Testis (tissue), 3 donors: ENCODE measurements around the gene TXNRD1. TPM values are rescaled to one million over a fixed set of nuclear protein-coding genes. Genes with fewer than 3 reads are reported as not detected.
"Not testable (repeated sequence)": the region's sequence is repeated elsewhere in the genome, so short reads cannot be mapped to it uniquely, and the experiment has no call there.

Experiments used
- DNase-seq: peaks from one replicate; pipeline ENCODE4 v3.0.0-alpha.2; 2019
- H3K27ac ChIP-seq, 2 donors: fragments of 200-600 bp; sonication (generic); one replicate each; pipeline ENCODE4 v1.5.1; 2019
- H3K27me3 ChIP-seq: fragments of 200-600 bp; sonication (generic); one replicate; pipeline ENCODE4 v1.5.1; 2019
- H3K36me3 ChIP-seq: fragments of 200-600 bp; sonication (generic); one replicate; pipeline ENCODE4 v1.5.1; 2017; ENCODE audit warnings: low read depth; ENCODE audit errors: missing control alignments
- H3K4me1 ChIP-seq: fragments of 200-600 bp; sonication (generic); one replicate; pipeline ENCODE4 v1.5.1; 2019
- H3K4me3 ChIP-seq, 2 donors: fragments of 200-600 bp; sonication (generic); one replicate each; pipeline ENCODE4 v1.5.1; 2017 to 2019
- H3K9me3 ChIP-seq: fragments of 200-600 bp; sonication (generic); one replicate; pipeline ENCODE4 v1.5.1; 2017
- POLR2A ChIP-seq: fragments of 450-650 bp; IDR thresholded peaks from one replicate; pipeline ENCODE4 v1.6.1; 2017; ENCODE audit warnings: antibody characterized with exemption, mild to moderate bottlenecking, moderate library complexity
- WGBS, 2 donors: methylation state at CpG; one replicate each; pipeline ENCODE4 v1.1.5; 2018; 5-methylcytosine and 5-hydroxymethylcytosine counted together
- intact Hi-C: fragments of 100-400 bp; cut with DNase I; formaldehyde crosslinking; loops from one replicate; pipeline ENCODE4 v1.15.1; 2023; ENCODE audit warnings: low total_unique reads
- polyA plus RNA-seq: library from polyadenylated mRNA; stranded (reverse); fragments of 350-450 nt; fragmentation: Illumina TruSeq; extraction: RNeasy Lipid Tissue Mini Kit (QIAGEN cat#74804); gene quantifications from one replicate; pipeline ENCODE4 v1.2.3, GENCODE V29; 2014; ENCODE audit warnings: low read depth, low replicate concordance; ENCODE audit not compliant: insufficient read depth
- total RNA-seq, 2 donors: library from RNA; depleted of rRNA; stranded (reverse); fragments of >200 nt; gene quantifications; one replicate each; pipeline ENCODE4 v1.2.3, GENCODE V29; 2016
- TF ChIP-seq, protein P1 (sequence below), 3 experiments: fragments of 450-650 bp in 2 of 3; fragments of 200-600 bp in 1 of 3; sonication (generic) in 1 of 3; IDR thresholded peaks; one replicate each; pipeline ENCODE4 v1.5.1; 2016 to 2019; ENCODE audit warnings: antibody characterized with exemption in 3 of 3, mild to moderate bottlenecking in 2 of 3, moderate library complexity in 1 of 3

The TXNRD1 gene
- total and polyA plus RNA-seq, 3 donors from 2014 or later: 67.8 to 110 (median 96.2) TPM

DNA sequence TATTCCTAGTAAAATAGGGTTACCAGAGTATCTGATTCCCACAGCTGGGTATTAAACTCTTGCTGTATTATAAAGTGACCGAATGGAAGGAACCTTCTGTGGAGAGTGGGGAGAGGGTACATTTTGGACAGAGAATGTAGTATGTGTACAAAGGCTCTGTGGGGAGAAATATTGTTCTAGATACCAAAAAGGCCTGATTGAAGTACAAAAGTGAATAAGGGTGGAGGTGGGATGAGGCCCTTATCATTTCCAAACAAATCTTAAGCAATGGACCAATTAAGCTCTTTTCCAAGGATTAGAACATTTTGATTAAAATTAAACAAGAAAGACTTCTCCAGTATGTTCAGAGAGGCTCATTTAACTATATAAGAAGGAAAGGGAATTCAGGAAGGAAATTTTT lies 108.3 kb downstream of the TXNRD1 start:
- DNase-seq: no peak
- Histone ChIP-seq H3K36me3 (no peaks in the 10 kb centered on the region), H3K4me1 (no peaks in the 10 kb centered on the region), H3K27ac (no peak overlapping the region), H3K27me3 (no peaks in the 10 kb centered on the region), H3K4me3 (no peak overlapping the region), H3K9me3 (no peaks in the 10 kb centered on the region)
- TF ChIP-seq, protein P1, sequence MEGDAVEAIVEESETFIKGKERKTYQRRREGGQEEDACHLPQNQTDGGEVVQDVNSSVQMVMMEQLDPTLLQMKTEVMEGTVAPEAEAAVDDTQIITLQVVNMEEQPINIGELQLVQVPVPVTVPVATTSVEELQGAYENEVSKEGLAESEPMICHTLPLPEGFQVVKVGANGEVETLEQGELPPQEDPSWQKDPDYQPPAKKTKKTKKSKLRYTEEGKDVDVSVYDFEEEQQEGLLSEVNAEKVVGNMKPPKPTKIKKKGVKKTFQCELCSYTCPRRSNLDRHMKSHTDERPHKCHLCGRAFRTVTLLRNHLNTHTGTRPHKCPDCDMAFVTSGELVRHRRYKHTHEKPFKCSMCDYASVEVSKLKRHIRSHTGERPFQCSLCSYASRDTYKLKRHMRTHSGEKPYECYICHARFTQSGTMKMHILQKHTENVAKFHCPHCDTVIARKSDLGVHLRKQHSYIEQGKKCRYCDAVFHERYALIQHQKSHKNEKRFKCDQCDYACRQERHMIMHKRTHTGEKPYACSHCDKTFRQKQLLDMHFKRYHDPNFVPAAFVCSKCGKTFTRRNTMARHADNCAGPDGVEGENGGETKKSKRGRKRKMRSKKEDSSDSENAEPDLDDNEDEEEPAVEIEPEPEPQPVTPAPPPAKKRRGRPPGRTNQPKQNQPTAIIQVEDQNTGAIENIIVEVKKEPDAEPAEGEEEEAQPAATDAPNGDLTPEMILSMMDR (IDR thresholded peaks at IDR 0.05): no peak
- no peak for TF ChIP-seq POLR2A
- intact Hi-C loops: no loop called here
- WGBS, 2 donors: 75 to 79% methylated on average over 1 of the region's 1 CpG

DNA sequence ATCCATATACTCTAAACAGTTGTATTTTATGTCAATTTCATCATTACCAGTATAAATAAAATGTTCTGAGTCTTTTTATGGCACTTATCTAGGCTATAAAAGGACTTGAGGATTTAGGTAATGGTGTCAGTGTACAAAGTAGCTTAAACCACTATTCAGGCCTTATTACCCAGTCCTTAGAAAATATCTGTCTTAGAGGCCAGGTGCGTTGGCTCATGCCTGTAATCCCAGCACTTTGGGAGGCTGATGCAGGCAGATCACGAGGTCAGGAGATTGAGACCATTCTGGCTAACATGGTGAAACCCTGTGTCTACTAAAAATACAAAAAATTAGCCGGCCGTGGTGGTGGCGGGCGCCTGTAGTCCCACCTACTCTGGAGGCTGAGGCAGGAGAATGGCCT lies 112.7 kb downstream of the TXNRD1 start:
- not testable (repeated sequence) for H3K9me3 ChIP-seq
- WGBS, 2 donors: 98 to 100% methylated on average over 6 of the region's 6 CpGs

DNA sequence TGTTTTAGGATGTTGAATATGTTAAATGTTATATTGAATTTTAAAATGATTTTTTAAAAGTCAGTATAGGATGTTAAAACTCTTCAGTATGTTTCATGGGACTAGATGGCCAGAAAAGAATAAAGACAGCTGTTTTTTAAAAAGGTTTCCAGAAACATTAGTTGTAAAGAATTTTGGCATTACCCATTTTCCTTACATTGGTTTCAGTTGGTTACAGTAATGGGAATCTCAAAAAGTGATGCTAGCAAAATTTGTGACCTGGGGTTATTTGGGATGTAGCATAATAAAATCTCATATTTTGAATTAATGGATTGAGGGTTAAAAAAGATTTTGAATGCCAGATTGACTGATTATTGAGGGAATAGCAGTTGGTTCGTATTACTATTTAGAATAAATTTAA lies 113.2 kb downstream of the TXNRD1 start:
- no peak overlapping the region for H3K4me3 ChIP-seq
- 90 to 91% methylated on average over 1 of the region's 1 CpG for WGBS, 2 donors
- TF ChIP-seq, protein P1 (IDR thresholded peaks at IDR 0.05): no peak
- TF ChIP-seq POLR2A: no peak
- intact Hi-C loops: no loop called here
- no peaks in the 10 kb centered on the region for H3K27me3 ChIP-seq
- no peaks in the 10 kb centered on the region for H3K4me1 ChIP-seq
- H3K27ac ChIP-seq: no peak overlapping the region
- no peak for DNase-seq
- H3K9me3 ChIP-seq: no peaks in the 10 kb centered on the region
- no peaks in the 10 kb centered on the region for H3K36me3 ChIP-seq

More for the DNA sequence above, 112.7 kb downstream of the TXNRD1 start:
- DNase-seq, H3K4me1 ChIP-seq, H3K27me3 ChIP-seq, H3K4me3 ChIP-seq, H3K27ac ChIP-seq, H3K36me3 ChIP-seq, intact Hi-C loops: not testable (repeated sequence)

DNA sequence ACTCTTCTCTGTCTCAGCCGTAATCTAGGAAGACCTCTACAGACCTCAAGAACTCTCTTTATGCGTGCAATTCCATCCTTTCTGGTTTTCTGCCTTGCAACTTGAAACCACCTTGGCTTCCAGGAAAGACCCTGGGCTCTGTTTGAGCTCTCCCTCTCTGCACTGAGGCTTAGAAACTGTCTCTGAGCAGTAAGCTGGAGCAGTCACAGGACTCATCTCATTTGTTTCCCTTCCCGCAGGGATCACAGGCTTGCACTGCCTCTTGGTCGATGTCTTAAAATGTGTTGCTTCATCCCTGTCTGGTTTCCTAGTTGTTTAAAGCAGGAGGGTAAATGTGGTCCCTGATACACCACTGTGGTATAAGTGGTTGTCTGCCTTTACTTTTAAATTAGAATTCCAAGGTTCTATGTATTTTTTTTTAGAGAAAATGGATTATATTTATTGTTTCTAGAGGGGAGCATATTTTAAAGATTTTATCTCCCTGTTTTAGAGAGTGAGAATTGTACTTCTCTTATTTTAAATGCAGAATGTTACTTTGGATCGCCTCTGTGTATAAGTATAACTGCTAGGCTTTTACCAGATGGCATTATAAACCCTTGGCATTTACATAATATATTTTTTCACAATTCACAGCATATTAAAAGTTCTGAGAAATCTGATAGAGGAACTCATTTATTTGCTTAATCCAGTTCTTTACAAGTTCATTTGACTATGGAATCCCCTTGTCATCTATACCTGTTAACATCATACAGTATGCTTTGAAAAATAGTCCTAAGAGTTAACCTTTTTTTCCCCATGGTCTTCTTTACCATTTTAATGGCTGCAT lies 114.3 kb downstream of the TXNRD1 start:
- intact Hi-C loops: no loop called here
- H3K4me3 ChIP-seq: no peak overlapping the region
- no peaks in the 10 kb centered on the region for H3K36me3 ChIP-seq
- TF ChIP-seq POLR2A: no peak
- TF ChIP-seq, protein P1 (IDR thresholded peaks at IDR 0.05): no peak
- no peaks in the 10 kb centered on the region for H3K27me3 ChIP-seq
- no peaks in the 10 kb centered on the region for H3K9me3 ChIP-seq
- WGBS, 2 donors: 86 to 93% methylated on average over 5 of the region's 5 CpGs
- no peaks in the 10 kb centered on the region for H3K4me1 ChIP-seq
- no peak overlapping the region for H3K27ac ChIP-seq
- no peak for DNase-seq

DNA sequence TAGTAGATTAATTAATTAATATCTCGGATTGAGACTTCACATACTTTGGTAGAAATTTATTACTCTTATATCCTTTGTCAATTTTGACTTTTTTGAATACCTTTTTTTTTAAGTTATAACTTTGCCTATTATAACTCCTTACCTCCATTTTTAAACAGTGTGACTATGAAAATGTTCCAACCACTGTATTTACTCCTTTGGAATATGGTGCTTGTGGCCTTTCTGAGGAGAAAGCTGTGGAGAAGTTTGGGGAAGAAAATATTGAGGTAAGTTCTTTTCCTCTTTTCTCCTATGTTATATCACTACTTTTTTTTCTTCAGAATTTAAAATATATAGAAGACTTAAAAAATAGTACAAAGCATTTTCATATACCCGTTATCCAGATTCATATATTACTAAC lies 115.8 kb downstream of the TXNRD1 start:
- no peaks in the 10 kb centered on the region for H3K36me3 ChIP-seq
- WGBS, 2 donors: 93% methylated on average over 2 of the region's 2 CpGs
- intact Hi-C loops: no loop called here
- no peak for DNase-seq
- no peaks in the 10 kb centered on the region for H3K4me1 ChIP-seq
- no peaks in the 10 kb centered on the region for H3K9me3 ChIP-seq
- no peak overlapping the region for H3K27ac ChIP-seq
- no peak overlapping the region for H3K4me3 ChIP-seq
- H3K27me3 ChIP-seq: no peaks in the 10 kb centered on the region
- TF ChIP-seq, protein P1 (IDR thresholded peaks at IDR 0.05): no peak
- no peak for TF ChIP-seq POLR2A

DNA sequence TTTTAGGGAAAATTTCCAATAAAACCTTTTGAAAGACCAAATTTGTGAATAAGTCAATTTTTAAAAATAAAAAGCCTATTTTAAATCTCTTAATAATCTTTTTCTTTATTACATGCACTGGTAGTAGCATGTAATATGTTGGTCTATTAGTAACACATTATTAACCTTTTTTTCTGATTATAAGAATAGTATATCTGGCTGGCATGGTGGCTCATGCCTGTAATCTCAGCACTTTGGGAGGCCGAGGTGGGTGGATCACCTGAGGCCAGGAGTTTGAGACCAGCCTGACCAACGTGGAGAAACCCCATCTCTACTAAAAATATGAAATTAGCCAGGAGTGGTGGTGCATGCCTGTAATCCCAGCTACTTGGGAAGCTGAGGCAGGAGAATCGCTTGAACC lies 116.7 kb downstream of the TXNRD1 start:
- H3K36me3 ChIP-seq, H3K4me3 ChIP-seq, H3K4me1 ChIP-seq, intact Hi-C loops, H3K27ac ChIP-seq, DNase-seq, H3K9me3 ChIP-seq, H3K27me3 ChIP-seq: not testable (repeated sequence)
- 90 to 95% methylated on average over 3 of the region's 3 CpGs for WGBS, 2 donors
